HEK293 (cell line): ENCODE measurements around the gene PRPF8.
A peak's percentile ranks its signal among the peaks of the same experiment; 100 is the strongest.

Experiments
- CTCF ChIA-PET: fragments of 350-600 bp; formaldehyde crosslinking; extraction: SDS; loops from one replicate; lab custom pipeline; 2021; ENCODE audit warnings: antibody characterized with exemption; lab: Yijun Ruan, JAX
- POLR2A ChIA-PET: fragments of 300-600 bp; formaldehyde crosslinking; extraction: SDS; loops from one replicate; lab custom pipeline; 2020; ENCODE audit warnings: antibody characterized with exemption, inconsistent platforms; lab: Yijun Ruan, JAX
- H3K27ac ChIP-seq: fragments of 200-500 bp; sonication (Bioruptor generic); 2 replicates; pipeline ENCODE4 v1.5.1; 2014; ENCODE audit warnings: low read depth, low read length, control low read depth, inconsistent platforms; ENCODE audit errors: extremely low read depth
- H3K36me3 ChIP-seq, 2 experiments: fragments of 200-500 bp in 1 of 2; sonication (Bioruptor generic) in 1 of 2; 1 replicate in 1 of 2; 2 replicates in 1 of 2; pipeline ENCODE4 v1.5.1; 2014 to 2017; ENCODE audit warnings: inconsistent platforms in 2 of 2, low read length in 2 of 2; ENCODE audit not compliant: control insufficient read depth in 2 of 2, insufficient read depth in 1 of 2
- H3K4me1 ChIP-seq: fragments of 200-500 bp; sonication (Bioruptor generic); 2 replicates; pipeline ENCODE4 v1.5.1; 2014; ENCODE audit warnings: mild to moderate bottlenecking, low read length, inconsistent platforms; ENCODE audit not compliant: control insufficient read depth, insufficient read depth
- H3K4me3 ChIP-seq: 2 replicates; pipeline ENCODE4 v1.5.1; 2011; ENCODE audit warnings: low read depth, mild to moderate bottlenecking, control low read depth, low read length, moderate library complexity
- H3K9me3 ChIP-seq: fragments of 200-500 bp; sonication (Bioruptor generic); 2 replicates; pipeline ENCODE4 v1.5.1; 2014; ENCODE audit warnings: low read depth, low read length, inconsistent platforms; ENCODE audit not compliant: control insufficient read depth, insufficient read depth
- BCL11A ChIP-seq: fragments of 450-650 bp; formaldehyde crosslinking; IDR thresholded peaks from 2 replicates; pipeline ENCODE4 v1.5.1; 2016; ENCODE audit warnings: low read depth, missing biosample characterization, missing genetic modification characterization
- HIC1 ChIP-seq: fragments of 450-650 bp; formaldehyde crosslinking; IDR thresholded peaks from 2 replicates; pipeline ENCODE4 v1.5.1; 2016; ENCODE audit warnings: missing biosample characterization, missing genetic modification characterization
- IKZF3 ChIP-seq: fragments of 450-650 bp; IDR thresholded peaks from 2 replicates; pipeline ENCODE4 v1.5.0; 2018; ENCODE audit warnings: missing biosample characterization, mild to moderate bottlenecking, missing genetic modification characterization, moderate library complexity
- INSM2 ChIP-seq: fragments of 450-650 bp; formaldehyde crosslinking; IDR thresholded peaks from 2 replicates; pipeline ENCODE4 v1.5.1; 2016; ENCODE audit warnings: missing biosample characterization, missing genetic modification characterization
- KLF7 ChIP-seq: fragments of 450-650 bp; formaldehyde crosslinking; IDR thresholded peaks from 2 replicates; pipeline ENCODE4 v1.5.1; 2016; ENCODE audit warnings: missing biosample characterization, missing genetic modification characterization, borderline replicate concordance
- OSR2 ChIP-seq: fragments of 450-650 bp; formaldehyde crosslinking; IDR thresholded peaks from 2 replicates; pipeline ENCODE4 v1.5.1; 2016; ENCODE audit warnings: missing biosample characterization, missing genetic modification characterization
- SP2 ChIP-seq: fragments of 450-650 bp; formaldehyde crosslinking; IDR thresholded peaks from 2 replicates; pipeline ENCODE4 v1.5.1; 2016; ENCODE audit warnings: missing biosample characterization, missing genetic modification characterization
- TCF7L2 ChIP-seq: IDR thresholded peaks from 2 replicates; pipeline ENCODE4 v1.6.1; 2011; ENCODE audit warnings: low read depth, mild to moderate bottlenecking, inconsistent platforms, low read length, moderate library complexity, borderline replicate concordance
- ZBTB17 ChIP-seq: fragments of 450-650 bp; formaldehyde crosslinking; IDR thresholded peaks from 2 replicates; pipeline ENCODE4 v1.5.1; 2016; ENCODE audit warnings: missing biosample characterization, missing genetic modification characterization
- ZBTB20 ChIP-seq: fragments of 450-650 bp; formaldehyde crosslinking; IDR thresholded peaks from 2 replicates; pipeline ENCODE4 v1.5.1; 2016; ENCODE audit warnings: missing biosample characterization, missing genetic modification characterization
- ZEB2 ChIP-seq: fragments of 450-650 bp; formaldehyde crosslinking; IDR thresholded peaks from 2 replicates; pipeline ENCODE4 v1.5.1; 2016; ENCODE audit warnings: missing biosample characterization, missing genetic modification characterization
- ZNF121 ChIP-seq: fragments of 450-650 bp; formaldehyde crosslinking; IDR thresholded peaks from 2 replicates; pipeline ENCODE4 v1.5.1; 2016; ENCODE audit warnings: missing biosample characterization, missing genetic modification characterization
- ZNF140 ChIP-seq: fragments of 450-650 bp; formaldehyde crosslinking; IDR thresholded peaks from 2 replicates; pipeline ENCODE4 v1.5.1; 2016; ENCODE audit warnings: missing biosample characterization, missing genetic modification characterization
- ZNF148 ChIP-seq: fragments of 450-650 bp; formaldehyde crosslinking; IDR thresholded peaks from 2 replicates; pipeline ENCODE4 v1.5.0; 2017; ENCODE audit warnings: missing biosample characterization, missing genetic modification characterization, borderline replicate concordance
- ZNF2 ChIP-seq: fragments of 450-650 bp; formaldehyde crosslinking; IDR thresholded peaks from 2 replicates; pipeline ENCODE4 v1.5.1; 2016; ENCODE audit warnings: missing biosample characterization, missing genetic modification characterization
- ZNF202 ChIP-seq: fragments of 450-650 bp; formaldehyde crosslinking; IDR thresholded peaks from 2 replicates; pipeline ENCODE4 v1.5.1; 2016; ENCODE audit warnings: missing biosample characterization, missing genetic modification characterization, borderline replicate concordance
- ZNF223 ChIP-seq: fragments of 450-650 bp; formaldehyde crosslinking; IDR thresholded peaks from 2 replicates; pipeline ENCODE4 v1.5.1; 2016; ENCODE audit warnings: missing biosample characterization, missing genetic modification characterization
- ZNF324 ChIP-seq: fragments of 450-650 bp; formaldehyde crosslinking; IDR thresholded peaks from 2 replicates; pipeline ENCODE4 v1.5.1; 2016; ENCODE audit warnings: missing biosample characterization, missing genetic modification characterization
- ZNF510 ChIP-seq: fragments of 450-650 bp; formaldehyde crosslinking; IDR thresholded peaks from 2 replicates; pipeline ENCODE4 v1.5.1; 2018; ENCODE audit warnings: mild to moderate bottlenecking, missing genetic modification characterization, missing biosample characterization; ENCODE audit not compliant: insufficient replicate concordance
- ZNF600 ChIP-seq: fragments of 450-650 bp; formaldehyde crosslinking; IDR thresholded peaks from 2 replicates; pipeline ENCODE4 v1.5.1; 2016; ENCODE audit warnings: missing biosample characterization, missing genetic modification characterization
- ZNF610 ChIP-seq: fragments of 450-650 bp; formaldehyde crosslinking; IDR thresholded peaks from 2 replicates; pipeline ENCODE4 v1.5.1; 2016; ENCODE audit warnings: missing biosample characterization, missing genetic modification characterization, borderline replicate concordance
- ZNF654 ChIP-seq: fragments of 450-650 bp; formaldehyde crosslinking; IDR thresholded peaks from 2 replicates; pipeline ENCODE4 v1.5.1; 2016; ENCODE audit warnings: low read depth, missing biosample characterization, missing genetic modification characterization
- ZNF701 ChIP-seq: fragments of 450-650 bp; formaldehyde crosslinking; IDR thresholded peaks from 2 replicates; pipeline ENCODE4 v1.5.1; 2016; ENCODE audit warnings: missing biosample characterization, missing genetic modification characterization
- ZNF707 ChIP-seq: fragments of 450-650 bp; formaldehyde crosslinking; IDR thresholded peaks from 2 replicates; pipeline ENCODE4 v1.5.1; 2016; ENCODE audit warnings: missing biosample characterization, missing genetic modification characterization
- ZNF791 ChIP-seq: fragments of 450-650 bp; formaldehyde crosslinking; IDR thresholded peaks from 2 replicates; pipeline ENCODE4 v1.5.1; 2016; ENCODE audit warnings: missing biosample characterization, missing genetic modification characterization
- ZSCAN23 ChIP-seq: fragments of 450-650 bp; formaldehyde crosslinking; IDR thresholded peaks from 2 replicates; pipeline ENCODE4 v1.5.1; 2016; ENCODE audit warnings: missing biosample characterization, missing genetic modification characterization
- TF ChIP-seq, protein P1 (sequence below): sonication (generic); formaldehyde crosslinking; IDR thresholded peaks from 2 replicates; pipeline ENCODE4 v1.8.1; 2022; ENCODE audit warnings: mild to moderate bottlenecking, moderate library complexity, missing genetic modification reagents

PRPF8 gene

DNA sequence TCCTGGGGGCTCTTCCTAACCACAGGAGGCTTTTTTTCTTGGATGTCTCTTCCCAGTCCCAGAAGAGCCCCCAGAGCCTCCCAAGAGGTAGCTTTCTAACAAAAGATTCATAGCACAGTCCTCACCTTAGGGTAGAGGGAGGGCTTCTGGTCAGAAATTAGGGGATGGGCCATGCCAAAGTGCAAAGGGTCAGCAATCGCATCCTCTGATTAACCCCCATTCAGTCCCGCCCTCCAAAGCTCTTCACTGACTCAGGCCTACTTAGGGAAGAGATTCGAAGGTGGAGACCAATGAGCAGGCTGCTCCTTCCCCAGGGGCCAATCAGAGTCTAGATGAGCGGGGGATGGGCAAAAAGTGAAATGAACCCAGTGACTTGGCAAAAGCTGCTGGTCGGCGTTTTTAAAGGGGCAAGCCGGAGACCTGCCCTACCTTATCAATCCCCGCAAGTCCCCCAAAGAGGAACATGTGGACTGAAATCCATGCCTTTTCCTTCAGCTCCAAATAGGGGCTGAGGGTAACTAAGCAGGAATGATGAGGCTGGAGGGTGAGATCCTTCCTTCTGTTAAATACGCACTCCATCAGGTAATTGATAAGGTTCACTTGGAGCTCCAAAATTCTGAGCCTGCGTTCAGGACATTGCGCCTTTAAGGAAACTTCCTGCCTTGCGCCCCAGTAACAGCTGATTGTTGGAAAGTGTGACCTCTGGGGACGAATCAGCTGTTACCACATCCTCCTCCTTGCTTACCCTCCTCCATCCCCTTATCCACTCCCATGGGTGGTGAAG lies 32.4 kb upstream of the PRPF8 start (continued):
- TF ChIP-seq HIC1 (tag by site-specific recombination), result no peak
- TF ChIP-seq ZNF701 (tag by site-specific recombination), result no peak
- TF ChIP-seq ZNF223 (tag by site-specific recombination), result no peak
- TF ChIP-seq ZNF140 (tag by site-specific recombination), result no peak

- H3K4me3 ChIP-seq, result peak overlapping the region; percentile 86
- H3K36me3 ChIP-seq, result peaks cover 0 to 23% of the 10 kb centered on the region in 2 experiments; a peak in 1 of 3 replicates
- no peaks in the 10 kb centered on the region for H3K9me3 ChIP-seq
- ChIA-PET CTCF (interaction anchor here (0.6 to 5.1 kb wide), 15 partner anchors 16 to 529 kb away, joined by 3 to 44 read pairs (median 4); no protein-coding TSS in a partner anchor), POLR2A (interaction anchor here (0.5 to 4.6 kb wide), 54 partner anchors 8 to 1469 kb away, joined by 3 to 45 read pairs (median 4); partner anchors contain the start of genes INPP5K, OVCA2, PITPNA and PRPF8)
- peaks cover 16% of the 10 kb centered on the region for H3K4me1 ChIP-seq
- H3K27ac ChIP-seq, result peak overlapping the region; percentile 98
- TF ChIP-seq SP2 (tag by site-specific recombination) (peak; percentile 99), ZNF2 (0 out of 2 replicates have a peak, but pooled peaks have one; percentile 64), ZEB2 (tag by site-specific recombination) (peak; percentile 68), ZNF791 (no peak), IKZF3 (tag by site-specific recombination) (0 out of 2 replicates have a peak, but pooled peaks have one; percentile 90), ZNF610 (tag by site-specific recombination) (0 out of 2 replicates have a peak, but pooled peaks have one; percentile 28), ZNF324 (peak; percentile 38; the same call in 1 of the 2 replicates), ZBTB20 (tag by site-specific recombination) (peak; percentile 88), BCL11A (tag by site-specific recombination) (no peak), ZNF121 (tag by site-specific recombination) (no peak), ZNF202 (no peak), ZNF654 (no peak), INSM2 (0 out of 2 replicates have a peak, but pooled peaks have one; percentile 20), ZSCAN23 (peak; percentile 47; the same call in 1 of the 2 replicates), ZBTB17 (tag by site-specific recombination) (peak; percentile 81), ZNF600 (tag by site-specific recombination) (peak; percentile 41; the same call in 1 of the 2 replicates), KLF7 (tag by site-specific recombination) (peak; percentile 72; the same call in 1 of the 2 replicates), ZNF707 (tag by site-specific recombination) (no peak), ZNF510 (tag by site-specific recombination) (no peak), TCF7L2 (no peak), OSR2 (no peak), ZNF148 (no peak)
- TF ChIP-seq, protein P1, sequence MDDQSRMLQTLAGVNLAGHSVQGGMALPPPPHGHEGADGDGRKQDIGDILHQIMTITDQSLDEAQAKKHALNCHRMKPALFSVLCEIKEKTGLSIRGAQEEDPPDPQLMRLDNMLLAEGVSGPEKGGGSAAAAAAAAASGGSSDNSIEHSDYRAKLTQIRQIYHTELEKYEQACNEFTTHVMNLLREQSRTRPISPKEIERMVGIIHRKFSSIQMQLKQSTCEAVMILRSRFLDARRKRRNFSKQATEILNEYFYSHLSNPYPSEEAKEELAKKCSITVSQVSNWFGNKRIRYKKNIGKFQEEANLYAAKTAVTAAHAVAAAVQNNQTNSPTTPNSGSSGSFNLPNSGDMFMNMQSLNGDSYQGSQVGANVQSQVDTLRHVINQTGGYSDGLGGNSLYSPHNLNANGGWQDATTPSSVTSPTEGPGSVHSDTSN (CRISPR knock-in tag), result peak; percentile 98; the same call in 1 of the 2 replicates
These were observed 31.6 kb upstream of the PRPF8 start for GRCh38 chr17:1716076-1716911.
